Lower lobe of right lung (tissue), 2 donors: ENCODE measurements around the gene FSCB. TPM values are rescaled to one million over a fixed set of nuclear protein-coding genes. Genes with fewer than 3 reads are reported as not detected.

Source experiments
- ATAC-seq, 2 donors: fragments of 200-7000 bp; cut with Tn5 transposase; one replicate each; pipeline ENCODE4 v1.9.1; 2020 to 2022; ENCODE audit warnings: mild to moderate bottlenecking in 2 of 2, moderate library complexity in 2 of 2
- DNase-seq: peaks from one replicate; pipeline ENCODE4 v3.0.0-alpha.2; 2020
- H3K27ac ChIP-seq: fragments of 200-600 bp; one replicate; pipeline ENCODE4 v1.8.0; 2022
- H3K27me3 ChIP-seq: fragments of 200-600 bp; one replicate; pipeline ENCODE4 v1.8.0; 2022; ENCODE audit warnings: low read depth
- H3K36me3 ChIP-seq: fragments of 200-600 bp; one replicate; pipeline ENCODE4 v1.8.0; 2022; ENCODE audit warnings: mild to moderate bottlenecking
- H3K4me1 ChIP-seq: fragments of 200-600 bp; one replicate; pipeline ENCODE4 v1.8.0; 2022
- H3K4me3 ChIP-seq: fragments of 200-600 bp; one replicate; pipeline ENCODE4 v1.8.0; 2022; ENCODE audit warnings: mild to moderate bottlenecking
- H3K9me3 ChIP-seq: fragments of 200-600 bp; one replicate; pipeline ENCODE4 v1.8.0; 2022
- intact Hi-C: fragments of 100-400 bp; cut with DNase I; formaldehyde crosslinking; loops from one replicate; pipeline ENCODE4 v1.11.0; 2022
- total RNA-seq: library from RNA; stranded (reverse); fragmentation: NEBNext Ultra II Directional; extraction: Animal tissue kit (Norgen Biotek cat#: 25700); gene quantifications from one replicate; pipeline ENCODE4 v1.2.1, GENCODE V29; 2021
- TF ChIP-seq, protein P1 (sequence below): fragments of 200-600 bp; IDR thresholded peaks from one replicate; pipeline ENCODE4 v1.8.0; 2022; ENCODE audit warnings: antibody characterized with exemption, mild to moderate bottlenecking
- donor health status: DM: no; HTN: yes; CAD: no; lungs with severe emphysema.

FSCB gene
- total RNA-seq, 1 donor from 2014 or later, result 0.12 TPM

DNA sequence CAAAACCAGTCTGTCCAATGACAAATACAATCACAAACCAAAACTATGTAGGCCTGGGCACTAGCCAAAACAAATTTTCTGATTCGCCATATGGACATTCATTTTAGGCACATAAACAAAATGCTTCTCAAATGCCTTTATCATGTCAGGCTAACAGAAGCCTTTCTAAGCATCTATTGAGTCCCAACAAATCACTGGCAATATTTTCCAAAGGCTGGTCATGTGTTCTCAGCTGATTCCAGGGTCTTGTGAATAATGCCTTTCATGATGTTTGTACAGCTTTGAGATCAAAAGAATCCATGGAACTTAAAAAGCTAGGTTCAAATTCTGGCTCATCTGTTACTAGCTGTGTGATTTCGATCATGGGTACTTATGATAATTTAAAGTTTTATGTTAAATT lies 16.1 kb downstream of the FSCB start:
- DNase-seq (no peak), ATAC-seq (no peak)
- no peaks in the 10 kb centered on the region for H3K27me3 ChIP-seq
- no peaks in the 10 kb centered on the region for H3K9me3 ChIP-seq
- no peak overlapping the region for H3K4me3 ChIP-seq
- no peak overlapping the region for H3K27ac ChIP-seq
- H3K4me1 ChIP-seq, result no peaks in the 10 kb centered on the region
- TF ChIP-seq, protein P1, sequence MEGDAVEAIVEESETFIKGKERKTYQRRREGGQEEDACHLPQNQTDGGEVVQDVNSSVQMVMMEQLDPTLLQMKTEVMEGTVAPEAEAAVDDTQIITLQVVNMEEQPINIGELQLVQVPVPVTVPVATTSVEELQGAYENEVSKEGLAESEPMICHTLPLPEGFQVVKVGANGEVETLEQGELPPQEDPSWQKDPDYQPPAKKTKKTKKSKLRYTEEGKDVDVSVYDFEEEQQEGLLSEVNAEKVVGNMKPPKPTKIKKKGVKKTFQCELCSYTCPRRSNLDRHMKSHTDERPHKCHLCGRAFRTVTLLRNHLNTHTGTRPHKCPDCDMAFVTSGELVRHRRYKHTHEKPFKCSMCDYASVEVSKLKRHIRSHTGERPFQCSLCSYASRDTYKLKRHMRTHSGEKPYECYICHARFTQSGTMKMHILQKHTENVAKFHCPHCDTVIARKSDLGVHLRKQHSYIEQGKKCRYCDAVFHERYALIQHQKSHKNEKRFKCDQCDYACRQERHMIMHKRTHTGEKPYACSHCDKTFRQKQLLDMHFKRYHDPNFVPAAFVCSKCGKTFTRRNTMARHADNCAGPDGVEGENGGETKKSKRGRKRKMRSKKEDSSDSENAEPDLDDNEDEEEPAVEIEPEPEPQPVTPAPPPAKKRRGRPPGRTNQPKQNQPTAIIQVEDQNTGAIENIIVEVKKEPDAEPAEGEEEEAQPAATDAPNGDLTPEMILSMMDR, result no peak
- H3K36me3 ChIP-seq, result no peaks in the 10 kb centered on the region
- intact Hi-C loops, result no loop called here

GRCh38 chr14:44477953-44478352 lies 29.1 kb downstream of the FSCB start:
- no peak overlapping the region for H3K27ac ChIP-seq
- ATAC-seq (no peak), DNase-seq (no peak)
- TF ChIP-seq, protein P1, result no peak
- no peaks in the 10 kb centered on the region for H3K36me3 ChIP-seq
- H3K27me3 ChIP-seq, result no peaks in the 10 kb centered on the region
- no peaks in the 10 kb centered on the region for H3K4me1 ChIP-seq
- intact Hi-C loops, result no loop called here
- H3K9me3 ChIP-seq, result no peaks in the 10 kb centered on the region
- no peak overlapping the region for H3K4me3 ChIP-seq

GRCh38 chr14:44468771-44469170 lies 38.3 kb downstream of the FSCB start:
- H3K4me3 ChIP-seq, result no peak overlapping the region
- H3K9me3 ChIP-seq, result no peaks in the 10 kb centered on the region
- no peak overlapping the region for H3K27ac ChIP-seq
- TF ChIP-seq, protein P1, result no peak
- H3K27me3 ChIP-seq, result no peaks in the 10 kb centered on the region
- H3K36me3 ChIP-seq, result no peaks in the 10 kb centered on the region
- intact Hi-C loops, result no loop called here
- ATAC-seq (no peak), DNase-seq (no peak)
- H3K4me1 ChIP-seq, result no peaks in the 10 kb centered on the region

- TF ChIP-seq, protein P1, result no peak
- DNase-seq, result no peak
- H3K27ac ChIP-seq, result no peak overlapping the region
- no peaks in the 10 kb centered on the region for H3K9me3 ChIP-seq
- no peaks in the 10 kb centered on the region for H3K4me1 ChIP-seq
- intact Hi-C loops, result no loop called here
- no peaks in the 10 kb centered on the region for H3K27me3 ChIP-seq
- ATAC-seq, result no peak
- H3K36me3 ChIP-seq, result no peaks in the 10 kb centered on the region
- no peak overlapping the region for H3K4me3 ChIP-seq
Observed at GRCh38 chr14:44463356-44464004, 43.6 kb downstream of the FSCB start.

DNA sequence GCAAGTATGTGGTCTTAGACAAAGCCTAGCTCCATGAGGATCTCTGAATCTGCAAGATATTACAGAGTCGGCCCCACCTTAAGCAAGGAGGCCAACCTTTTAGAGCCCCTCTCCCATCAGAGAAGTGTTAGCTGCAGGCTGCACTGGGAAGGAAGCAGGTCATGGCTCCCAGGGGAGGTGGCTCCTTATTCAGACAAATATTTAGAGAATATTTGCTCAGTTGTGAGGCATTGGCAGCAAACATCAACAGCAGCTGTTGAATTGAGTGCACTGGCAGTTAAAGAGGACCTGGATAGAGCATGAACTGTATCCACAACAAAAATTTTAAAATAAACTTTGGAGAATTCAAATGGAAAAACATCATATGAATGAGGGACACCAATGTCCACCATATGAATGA lies 44.7 kb downstream of the FSCB start:
- Histone ChIP-seq H3K27ac (no peak overlapping the region), H3K36me3 (no peaks in the 10 kb centered on the region), H3K9me3 (no peaks in the 10 kb centered on the region), H3K4me3 (no peak overlapping the region), H3K4me1 (no peaks in the 10 kb centered on the region), H3K27me3 (no peaks in the 10 kb centered on the region)
- no peak for DNase-seq
- TF ChIP-seq, protein P1, result no peak
- intact Hi-C loops, result no loop called here
- no peak for ATAC-seq
